Motor neuron (in vitro differentiated cells): Measurements from ENCODE around the gene ARHGAP8. TPM values are rescaled to one million over a fixed set of nuclear protein-coding genes. Genes with fewer than 3 reads are reported as not detected.
"Not testable (repeated sequence)": the region's sequence is repeated elsewhere in the genome, so short reads cannot be mapped to it uniquely, and the experiment has no call there.

Experiments
- ATAC-seq, 8 experiments: fragments of 200-7000 bp; cut with Tn5 transposase; replicated peaks in 6 of 8; 2 replicates each; pipeline ENCODE4 v1.8.0; 2021; ENCODE audit warnings: mild to moderate bottlenecking in 8 of 8, moderate library complexity in 8 of 8
- H3K27ac ChIP-seq, 2 donors: fragments of 250-450 bp; sonication (Bioruptor Pico); 2 replicates each; pipeline ENCODE4 v1.9.0; 2021; ENCODE audit warnings: antibody characterized with exemption in 2 of 2, mild to moderate bottlenecking in 2 of 2, moderate library complexity in 1 of 2
- H3K4me1 ChIP-seq, 2 donors: fragments of 250-450 bp; sonication (Bioruptor Pico); replicated peaks in 1 of 2; 2 replicates each; pipeline ENCODE4 v1.6.1; 2021; ENCODE audit warnings: antibody characterized with exemption in 2 of 2, mild to moderate bottlenecking in 2 of 2, moderate library complexity in 1 of 2
- H3K4me3 ChIP-seq, 5 donors: fragments of 250-450 bp; sonication (Bioruptor Pico); 2 replicates each; pipeline ENCODE4 v1.9.0; 2021; ENCODE audit warnings: antibody characterized with exemption in 5 of 5, mild to moderate bottlenecking in 5 of 5, moderate library complexity in 4 of 5
- WGBS, 10 experiments: fragments of 450-650 bp; shearing (Covaris generic); methylation state at CpG; one replicate each; pipeline ENCODE4 v1.0.0; 2022; 5-methylcytosine and 5-hydroxymethylcytosine counted together
- in situ Hi-C, 9 experiments: fragments of 400-800 bp; cut with MboI; loops; one replicate each; pipeline ENCODE4 v1.15.0; 2021; ENCODE audit warnings: low sequenced_read_pairs in 9 of 9, low pct_unique_long_range_greater_than_20kb in 2 of 9; ENCODE audit not compliant: unreplicated experiment in 9 of 9
- total RNA-seq, 8 experiments: library from RNA; unstranded; fragments of 300-600 nt; gene quantifications; 2 replicates each; pipeline versions ENCODE4 v1.2.3 to v1.2.4, GENCODE V29; 2022

Gene ARHGAP8
- total RNA-seq, 8 experiments from 2014 or later: 0.25 to 3.6 (median 1.5) TPM; not detected in 1

- H3K27ac ChIP-seq, H3K4me1 ChIP-seq, H3K4me3 ChIP-seq, ATAC-seq, in situ Hi-C loops: not testable (repeated sequence)
- 60 to 100% methylated on average over 2 to 3 of the region's 7 CpGs; no CpG with 5 or more reads in 8 of the 10 experiments for WGBS, 10 experiments
These were observed 106.4 kb downstream of the ARHGAP8 start for GRCh38 chr22:44858819-44859218.

- peak in 1 of 8 experiments; percentile 12 for ATAC-seq
- WGBS, 10 experiments: 40 to 100% (median 67%) methylated on average over 1 to 3 of the region's 13 CpGs; no CpG with 5 or more reads in 7 of the 10 experiments
- Histone ChIP-seq H3K4me3 (no peak overlapping the region), H3K27ac (no peak overlapping the region), H3K4me1 (no peaks in the 10 kb centered on the region)
- in situ Hi-C loops: no loop called here
These were observed 107.3 kb downstream of the ARHGAP8 start for GRCh38 chr22:44859641-44860040.

GRCh38 chr22:44860311-44860710 is 107.9 kb downstream of the ARHGAP8 start:
- in situ Hi-C loops: no loop called here
- ATAC-seq: peak in 5 of 8 experiments; percentile 32 to 83 (median 33)
- no peak overlapping the region for H3K27ac ChIP-seq
- 50 to 85% (median 78%) methylated on average over 1 to 5 of the region's 6 CpGs; no CpG with 5 or more reads in 5 of the 10 experiments for WGBS, 10 experiments
- H3K4me1 ChIP-seq: no peaks in the 10 kb centered on the region
- no peak overlapping the region for H3K4me3 ChIP-seq

- in situ Hi-C loops: no loop called here
- WGBS, 10 experiments: 67% methylated on average over 5 of the region's 7 CpGs; no CpG with 5 or more reads in 9 of the 10 experiments
These were observed 108.9 kb downstream of the ARHGAP8 start for GRCh38 chr22:44861245-44861644.

GRCh38 chr22:44862281-44862680 is 109.9 kb downstream of the ARHGAP8 start:
- Histone ChIP-seq H3K27ac (no peak overlapping the region), H3K4me1 (no peaks in the 10 kb centered on the region), H3K4me3 (no peak overlapping the region)
- ATAC-seq: no peak
- in situ Hi-C loops: no loop called here
- 100% methylated on average over 1 to 2 of the region's 11 CpGs; no CpG with 5 or more reads in 8 of the 10 experiments for WGBS, 10 experiments

More at GRCh38 chr22:44861245-44861644, 108.9 kb downstream of the ARHGAP8 start:
- no peak for ATAC-seq
- Histone ChIP-seq H3K27ac (no peak overlapping the region), H3K4me1 (no peaks in the 10 kb centered on the region), H3K4me3 (no peak overlapping the region)

GRCh38 chr22:44862981-44863860 is 110.8 kb downstream of the ARHGAP8 start:
- in situ Hi-C loops: no loop called here
- Histone ChIP-seq H3K4me1 (no peaks in the 10 kb centered on the region), H3K27ac (no peak overlapping the region), H3K4me3 (no peak overlapping the region)
- no peak for ATAC-seq
- WGBS, 10 experiments: 20 to 100% (median 84%) methylated on average over 1 to 10 of the region's 19 CpGs; no CpG with 5 or more reads in 2 of the 10 experiments

- peaks cover 4 to 7% of the 10 kb centered on the region in 2 donors for H3K4me1 ChIP-seq
- no peak overlapping the region for H3K4me3 ChIP-seq
- ATAC-seq: no peak
- 90 to 100% (median 94%) methylated on average over 2 to 5 of the region's 31 CpGs; no CpG with 5 or more reads in 4 of the 10 experiments for WGBS, 10 experiments
- no peak overlapping the region for H3K27ac ChIP-seq
- in situ Hi-C loops: no loop called here
These were observed 113.0 kb downstream of the ARHGAP8 start for GRCh38 chr22:44865193-44866057.

- no peak overlapping the region for H3K27ac ChIP-seq
- WGBS, 10 experiments: 61 to 100% (median 80%) methylated on average over 2 to 3 of the region's 7 CpGs; no CpG with 5 or more reads in 7 of the 10 experiments
- no peak overlapping the region for H3K4me3 ChIP-seq
- in situ Hi-C loops: no loop called here
- peaks cover 8 to 18% of the 10 kb centered on the region in 2 donors for H3K4me1 ChIP-seq
- ATAC-seq: peak in 4 of 8 experiments; percentile 15 to 22 (median 18)
These were observed 116.8 kb downstream of the ARHGAP8 start for GRCh38 chr22:44869196-44869595.

- in situ Hi-C loops: no loop called here
These were observed 117.6 kb downstream of the ARHGAP8 start for GRCh38 chr22:44870021-44870420.

GRCh38 chr22:44871782-44872181 is 119.4 kb downstream of the ARHGAP8 start:
- in situ Hi-C loops: no loop called here
- no peak overlapping the region for H3K4me3 ChIP-seq
- H3K27ac ChIP-seq: peak overlapping the region in 1 of 2 donors; percentile 4
- peaks cover 8 to 18% of the 10 kb centered on the region in 2 donors for H3K4me1 ChIP-seq
- no peak for ATAC-seq
- WGBS, 10 experiments: 0 to 96% (median 86%) methylated on average over 1 to 3 of the region's 3 CpGs; no CpG with 5 or more reads in 1 of the 10 experiments

More at GRCh38 chr22:44870021-44870420, 117.6 kb downstream of the ARHGAP8 start:
- no peak overlapping the region for H3K27ac ChIP-seq
- peaks cover 8 to 18% of the 10 kb centered on the region in 2 donors for H3K4me1 ChIP-seq
- H3K4me3 ChIP-seq: no peak overlapping the region
- 14 to 100% (median 75%) methylated on average over 2 to 5 of the region's 5 CpGs; no CpG with 5 or more reads in 4 of the 10 experiments for WGBS, 10 experiments
- ATAC-seq: peak in 7 of 8 experiments; percentile 64 to 91 (median 79)

GRCh38 chr22:44876921-44877320 is 124.5 kb downstream of the ARHGAP8 start:
- in situ Hi-C loops: no loop called here
- Histone ChIP-seq H3K27ac (no peak overlapping the region), H3K4me1 (no peaks in the 10 kb centered on the region), H3K4me3 (no peak overlapping the region)
- ATAC-seq: no peak
- WGBS, 10 experiments: 20 to 95% (median 78%) methylated on average over 1 to 3 of the region's 4 CpGs; no CpG with 5 or more reads in 7 of the 10 experiments

GRCh38 chr22:44878483-44879300 is 126.3 kb downstream of the ARHGAP8 start:
- Histone ChIP-seq H3K27ac (no peak overlapping the region), H3K4me3 (no peak overlapping the region), H3K4me1 (no peaks in the 10 kb centered on the region)
- no peak for ATAC-seq
- 0 to 100% (median 58%) methylated on average over 1 to 2 of the region's 14 CpGs; no CpG with 5 or more reads in 6 of the 10 experiments for WGBS, 10 experiments
- in situ Hi-C loops: no loop called here
